GM21786 (cell line): Measurements from ENCODE around the gene ARHGAP35.
"Not testable (repeated sequence)": the region's sequence is repeated elsewhere in the genome, so short reads cannot be mapped to it uniquely, and the experiment has no call there.

Source experiments
- ATAC-seq: cut with Tn5 transposase; IDR thresholded peaks from one replicate; pipeline ENCODE4 v1.9.1; 2021; ENCODE audit not compliant: unreplicated experiment

The ARHGAP35 gene

DNA sequence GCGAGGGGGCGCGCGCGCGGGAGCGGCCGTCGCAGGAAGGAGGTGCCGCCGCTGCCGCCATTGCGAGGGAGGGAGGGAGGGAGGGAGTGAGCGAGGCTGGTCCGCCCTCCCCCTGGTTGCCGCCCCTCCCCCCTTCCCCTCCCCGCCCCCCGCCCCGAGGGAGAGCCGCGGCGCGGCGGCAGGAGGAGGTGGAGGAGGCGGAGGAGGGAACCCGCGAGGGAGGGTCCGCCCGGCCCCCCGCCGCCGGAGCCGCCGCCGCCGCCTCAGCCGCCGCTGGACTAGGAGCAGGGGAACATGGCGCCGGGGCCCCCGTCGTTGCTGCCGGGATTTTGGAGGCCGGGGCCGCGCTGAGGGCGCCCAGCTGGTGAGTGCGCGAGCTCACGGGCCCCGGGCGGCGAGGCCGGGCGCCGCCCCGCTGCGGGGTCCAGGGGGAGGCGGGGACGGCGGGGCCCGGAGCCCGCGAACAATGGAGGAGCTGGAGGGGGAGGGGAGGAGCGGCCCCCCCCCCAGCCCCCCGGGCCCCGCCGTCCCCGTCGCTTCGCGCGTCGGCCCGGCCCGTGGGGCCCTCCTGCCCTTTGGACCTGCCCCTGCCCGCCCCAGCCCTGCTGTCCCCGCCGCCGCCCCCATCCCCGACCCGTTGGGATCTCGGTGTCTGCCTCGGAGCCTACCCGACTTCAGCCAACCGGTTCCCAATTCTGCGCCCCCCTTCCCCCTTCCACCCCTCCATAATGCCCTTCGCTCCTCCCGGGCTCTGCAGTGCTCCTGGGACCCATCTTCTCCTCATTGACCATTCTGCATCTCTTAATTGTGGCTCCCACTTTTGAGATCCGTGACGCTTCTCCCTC, at the start of gene ARHGAP35:
TSS of gene ARHGAP35 (plus strand) at position 152 of the 845 bp plus-strand sequence. CDS start 57,679 bp downstream, outside the sequence.
- no peak for ATAC-seq

DNA sequence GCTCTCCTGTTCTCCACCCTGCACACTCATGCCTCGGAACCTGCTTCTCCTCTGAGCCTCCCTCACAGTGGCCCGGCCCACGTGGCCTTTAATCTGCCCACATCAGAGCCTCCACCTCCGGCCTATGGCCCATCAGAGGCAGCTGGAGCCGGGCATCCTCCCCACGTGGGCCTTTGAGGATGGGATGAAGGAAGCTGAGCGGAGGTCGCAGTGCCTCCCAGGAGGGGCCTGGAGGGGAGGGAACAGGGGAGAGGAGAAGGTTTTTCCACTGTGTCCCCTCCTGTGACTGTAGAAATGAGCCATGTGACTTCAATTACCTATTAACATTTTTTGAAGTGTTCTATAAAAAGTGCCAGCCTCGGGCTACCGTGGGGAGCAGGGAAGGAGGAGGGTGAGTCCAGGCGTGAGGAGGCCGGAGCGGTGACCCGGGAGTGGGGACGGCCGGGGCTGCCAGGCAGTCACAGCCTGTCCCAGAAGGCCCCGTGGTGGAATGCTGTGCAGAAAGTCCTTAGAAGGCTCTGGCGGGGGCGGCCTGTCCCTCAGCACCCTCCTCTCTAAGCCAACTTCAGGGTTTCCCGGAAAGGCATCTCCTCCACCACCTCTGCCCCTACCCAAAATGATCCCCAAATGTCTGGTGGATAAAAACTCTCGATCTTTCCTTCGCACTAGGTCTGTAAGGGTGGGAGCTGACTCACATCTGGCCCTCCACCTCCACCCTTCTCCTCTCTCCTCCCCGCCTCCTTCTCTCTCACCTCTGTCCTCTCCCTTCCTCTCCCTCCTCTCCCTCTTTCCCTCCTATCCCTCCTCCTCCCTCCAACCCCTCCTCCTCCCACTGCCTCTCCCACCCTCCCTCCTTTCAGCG, 47.6 kb upstream of the ARHGAP35 start:
- no peak for ATAC-seq

DNA sequence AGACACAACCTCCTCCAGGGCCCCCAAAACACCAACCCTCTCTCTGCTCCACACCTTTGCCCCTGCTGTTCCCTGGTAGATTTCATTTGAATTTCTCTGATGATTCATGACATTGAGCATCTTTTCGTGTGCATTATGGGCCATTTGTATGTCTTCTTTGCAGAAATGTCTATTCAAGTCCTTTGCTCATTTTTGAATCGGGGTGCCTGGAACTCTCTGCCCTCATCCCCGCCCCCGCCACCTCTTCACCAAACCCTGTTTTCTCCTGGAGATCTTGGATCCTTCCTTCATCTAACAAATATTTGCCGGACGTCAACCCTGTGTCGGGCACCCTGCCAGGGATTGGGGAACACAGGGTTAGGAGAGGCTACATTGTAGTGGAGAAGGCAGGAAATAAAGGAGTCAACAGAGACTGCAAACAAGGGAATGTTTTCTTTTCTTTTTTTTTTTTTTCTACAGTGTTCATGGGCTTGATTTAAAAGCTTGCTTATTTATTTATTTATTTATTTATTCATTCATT, 46.9 kb upstream of the ARHGAP35 start:
- no peak for ATAC-seq

DNA sequence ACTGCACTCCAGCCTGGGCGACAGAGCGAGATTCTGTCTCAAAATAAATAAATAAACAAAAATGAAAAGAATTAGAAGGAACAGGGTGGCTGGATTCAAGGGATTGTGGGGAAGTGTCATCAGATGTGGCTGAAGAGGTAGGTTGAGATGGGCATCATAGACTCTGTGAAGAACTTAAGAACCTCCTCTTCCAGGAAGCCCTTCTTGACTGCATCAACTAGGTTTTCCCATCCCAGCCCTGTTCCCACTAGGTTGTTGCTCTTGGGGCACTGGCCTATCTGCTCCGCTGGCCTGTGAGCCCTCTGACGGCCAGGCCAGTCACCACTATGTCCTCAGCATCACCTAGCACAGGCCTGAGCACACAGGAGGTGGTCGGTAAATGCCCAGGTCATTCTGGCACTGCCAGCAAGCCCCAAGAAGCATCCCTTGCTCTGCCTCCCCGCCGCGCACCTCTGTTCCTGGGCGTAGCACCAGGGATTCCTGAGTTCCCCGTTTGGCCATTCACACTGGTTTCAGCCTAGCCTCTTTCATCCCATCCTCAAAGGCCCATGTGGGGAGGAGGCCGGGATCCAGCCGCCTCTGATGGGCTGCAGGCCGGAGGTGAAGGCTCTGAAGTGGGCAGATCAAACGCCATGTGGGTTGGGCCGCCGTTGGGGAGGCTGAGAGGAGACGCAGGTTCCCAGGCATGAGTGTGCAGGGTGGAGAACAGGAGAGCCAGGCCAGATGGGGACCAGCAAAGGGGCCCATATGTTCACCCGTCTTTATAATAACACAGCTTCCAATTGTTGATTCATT, 44.8 kb upstream of the ARHGAP35 start:
- no peak for ATAC-seq

DNA sequence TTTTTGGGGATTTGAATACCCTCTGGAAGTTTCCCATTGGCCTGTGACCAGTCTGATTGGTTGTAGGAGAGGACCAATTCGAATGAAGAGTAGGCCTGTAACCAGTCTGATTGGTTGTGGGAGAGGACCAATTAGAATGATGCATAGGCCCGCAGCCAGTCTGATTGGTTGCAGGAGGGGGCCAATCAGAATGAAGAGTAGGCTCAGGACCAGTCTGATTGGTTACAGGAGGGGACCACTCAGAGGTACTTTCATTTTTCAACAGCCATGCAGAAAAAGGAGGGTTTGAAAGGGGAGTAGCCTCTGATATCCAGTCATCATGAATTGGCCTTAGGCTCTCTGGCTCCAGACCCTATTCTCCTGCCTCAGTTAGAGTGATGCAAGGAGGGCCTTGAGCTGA, 42.0 kb upstream of the ARHGAP35 start:
- no peak for ATAC-seq

DNA sequence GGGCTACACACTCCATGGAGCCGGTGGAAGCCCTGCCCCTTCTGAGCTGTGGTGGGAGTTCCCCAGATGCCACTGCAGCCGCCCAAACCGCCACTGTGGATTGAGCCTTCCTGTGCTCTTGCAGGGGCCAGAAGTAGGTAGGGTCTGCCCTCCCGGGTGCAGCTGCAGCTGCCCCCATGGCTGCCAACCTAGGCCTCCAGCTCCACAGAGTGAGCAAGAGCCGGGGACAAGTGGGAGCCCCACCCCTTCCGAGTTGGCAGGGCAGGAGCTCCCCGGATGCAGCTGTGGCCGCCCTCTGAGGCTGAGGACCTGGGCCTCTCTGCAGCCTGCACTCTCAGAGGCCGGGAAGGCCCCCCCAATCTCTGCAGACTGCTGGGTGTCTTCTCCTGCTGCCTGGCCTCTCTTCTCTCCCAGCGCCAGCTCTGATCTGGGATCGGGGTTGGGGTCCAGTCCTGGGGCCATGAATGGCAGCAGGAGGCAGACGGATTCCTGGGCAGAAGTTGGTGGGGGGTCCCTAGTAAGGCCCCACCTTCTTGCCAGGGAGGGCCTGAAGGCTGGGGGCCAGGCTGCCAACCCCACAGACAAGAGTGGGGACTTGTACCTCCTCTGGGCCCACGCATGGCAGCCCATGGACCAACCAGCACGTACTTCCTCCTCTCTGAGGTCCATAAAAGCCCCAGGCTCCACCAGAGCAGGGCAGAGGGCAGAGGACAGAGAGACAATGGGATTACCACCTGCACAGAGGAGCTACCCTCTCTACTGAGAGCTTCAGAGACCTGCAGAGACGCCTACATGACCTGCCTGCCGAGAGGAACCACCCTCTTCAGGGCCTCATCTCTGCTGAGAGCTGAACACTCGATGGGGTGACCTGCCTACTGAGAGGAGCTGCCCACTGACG, 39.0 kb upstream of the ARHGAP35 start:
- no peak for ATAC-seq

DNA sequence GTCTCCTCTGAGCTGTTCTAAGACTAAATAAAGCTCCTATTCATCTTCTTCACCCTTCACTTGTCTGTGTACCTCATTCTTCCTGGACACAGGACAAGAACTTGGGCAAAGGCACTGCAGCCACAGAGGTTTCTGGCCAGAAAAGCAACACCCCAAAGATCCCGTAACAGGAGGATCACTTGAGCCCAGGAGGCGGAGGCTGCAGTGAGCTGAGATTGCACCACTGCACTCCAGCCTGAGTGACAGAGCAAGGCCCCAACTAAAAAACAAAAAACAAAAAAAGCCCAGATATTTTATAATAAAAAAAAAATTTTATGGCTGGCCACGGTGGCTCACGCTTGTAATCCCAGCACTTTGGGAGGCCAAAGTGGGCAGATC, 38.4 kb upstream of the ARHGAP35 start:
- not testable (repeated sequence) for ATAC-seq

DNA sequence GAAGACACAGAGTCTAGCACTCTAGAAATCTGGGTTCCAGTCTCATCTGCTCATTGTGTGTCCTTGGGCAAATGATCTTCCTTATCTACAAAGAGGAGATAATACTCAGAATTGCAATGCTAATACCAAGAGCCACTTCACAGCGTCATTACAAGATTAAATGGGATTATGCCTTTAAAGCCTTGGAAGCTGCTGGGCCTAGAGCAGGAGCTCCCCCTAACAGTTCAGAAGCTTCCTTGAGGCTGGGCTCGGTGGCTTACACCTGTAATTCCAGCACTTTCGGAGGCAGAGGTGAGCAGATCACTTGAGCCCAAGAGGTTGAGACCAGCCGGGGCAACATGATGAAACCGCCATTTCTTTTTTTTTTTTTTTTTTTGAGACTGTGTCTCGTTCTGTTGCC, 37.7 kb upstream of the ARHGAP35 start:
- no peak for ATAC-seq

DNA sequence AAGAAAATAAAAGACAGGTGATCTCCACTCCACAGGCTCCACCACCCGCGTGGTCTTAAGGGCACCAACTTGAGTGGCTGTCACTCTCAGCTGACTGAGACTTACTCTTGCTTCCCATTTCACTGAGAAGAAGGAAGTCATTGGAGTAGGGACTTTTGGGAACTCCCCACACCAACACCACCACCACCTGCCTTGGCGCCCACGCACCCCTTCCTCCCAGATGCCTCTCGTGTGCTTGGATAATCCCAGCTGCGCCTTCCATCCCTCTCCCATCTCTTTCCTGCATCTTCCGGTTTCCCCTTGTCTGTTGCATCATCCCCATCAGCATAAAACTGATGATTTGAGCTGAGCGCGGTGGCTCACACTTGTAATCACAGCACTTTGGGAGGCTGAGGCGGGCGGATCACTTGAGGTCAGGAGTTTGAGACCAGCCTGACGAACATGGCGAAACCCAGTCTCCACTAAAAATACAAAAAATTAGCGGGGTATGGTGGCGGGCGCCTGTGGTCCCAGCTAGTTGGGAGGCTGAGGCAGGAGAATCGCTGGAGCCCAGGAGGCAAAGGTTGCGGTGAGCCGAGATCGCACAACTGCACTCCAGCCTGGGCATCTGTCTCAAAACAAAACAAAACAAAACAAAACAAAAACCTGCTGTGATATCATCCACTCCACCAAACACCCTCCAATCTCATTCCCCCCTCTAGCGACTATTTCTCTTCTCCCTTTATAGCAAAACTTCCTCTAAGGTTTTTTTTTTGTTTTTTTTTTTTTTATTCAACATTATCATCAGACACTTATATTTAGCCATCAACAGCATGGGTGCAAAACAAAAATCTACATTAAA, 35.7 kb upstream of the ARHGAP35 start:
- ATAC-seq: no peak

DNA sequence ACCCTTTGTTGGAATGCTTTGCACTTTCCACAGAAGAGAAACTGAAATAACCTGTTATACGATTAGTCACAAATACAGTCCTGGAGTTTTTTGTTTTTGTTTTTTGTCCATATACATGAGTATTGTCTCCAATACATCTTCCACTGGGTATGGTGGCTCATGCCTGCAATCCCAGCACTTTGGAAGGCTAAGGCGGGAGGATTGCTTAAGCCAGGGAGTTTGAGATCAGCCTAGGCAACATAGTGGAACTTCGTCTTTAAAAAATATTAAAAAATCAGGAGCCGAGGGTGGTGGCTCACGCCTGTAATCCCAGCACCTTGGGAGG, 35.1 kb upstream of the ARHGAP35 start:
- ATAC-seq: no peak

DNA sequence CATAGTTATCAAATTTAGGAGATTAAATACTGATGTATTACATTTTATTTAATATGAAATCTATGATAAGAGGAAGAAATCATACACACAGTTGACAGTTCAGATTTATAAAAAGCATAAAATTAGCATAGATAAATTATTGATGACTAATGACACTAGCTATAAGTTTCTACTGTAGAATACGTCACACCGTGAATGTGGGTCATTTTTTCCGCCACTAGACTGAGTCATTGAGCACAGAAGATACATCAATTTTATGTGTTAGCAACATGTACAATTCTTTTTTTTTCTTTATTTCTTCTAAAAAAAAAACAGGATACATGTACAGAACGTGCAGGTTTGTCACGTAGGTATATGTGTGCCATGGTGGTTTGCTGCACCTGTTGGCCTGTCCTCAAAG, 32.3 kb upstream of the ARHGAP35 start:
- no peak for ATAC-seq

DNA sequence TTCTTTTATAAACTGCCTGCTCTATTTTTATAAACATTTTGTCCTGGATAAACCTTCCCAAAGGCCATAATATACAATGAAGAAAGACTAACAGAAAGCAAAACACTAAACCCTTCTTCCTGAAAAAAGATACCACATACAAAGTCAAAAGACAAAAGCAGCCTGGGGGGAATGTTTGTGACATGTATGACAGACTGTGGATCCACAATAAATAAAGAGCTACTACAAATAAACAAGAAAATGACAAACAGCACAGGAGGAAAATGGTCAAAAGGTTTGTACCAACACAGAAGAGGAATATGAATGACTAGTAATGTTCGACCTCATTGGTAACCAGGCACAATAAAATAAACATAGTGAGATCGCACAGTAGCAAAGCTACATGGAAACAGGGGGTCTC, 29.9 kb upstream of the ARHGAP35 start:
- no peak for ATAC-seq

DNA sequence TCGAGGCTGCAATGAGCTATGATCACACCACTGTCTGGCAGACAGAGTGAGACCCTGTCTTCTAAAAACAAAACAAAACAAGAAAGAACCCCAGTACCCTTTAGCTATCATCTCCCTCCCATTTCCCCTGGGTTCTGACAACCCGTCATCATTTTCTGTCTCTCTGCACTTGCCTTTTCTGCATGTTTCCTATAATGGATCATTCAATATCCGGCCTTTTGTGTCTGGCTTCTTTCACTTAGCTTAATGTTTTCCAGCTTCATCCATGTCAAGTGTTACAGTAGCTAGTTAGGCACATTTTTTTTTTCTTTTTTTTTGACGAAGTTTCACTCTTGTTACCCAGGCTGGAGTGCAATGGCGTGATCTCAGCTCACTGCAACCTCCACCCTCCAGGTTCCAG, 26.7 kb upstream of the ARHGAP35 start:
- ATAC-seq: no peak

DNA sequence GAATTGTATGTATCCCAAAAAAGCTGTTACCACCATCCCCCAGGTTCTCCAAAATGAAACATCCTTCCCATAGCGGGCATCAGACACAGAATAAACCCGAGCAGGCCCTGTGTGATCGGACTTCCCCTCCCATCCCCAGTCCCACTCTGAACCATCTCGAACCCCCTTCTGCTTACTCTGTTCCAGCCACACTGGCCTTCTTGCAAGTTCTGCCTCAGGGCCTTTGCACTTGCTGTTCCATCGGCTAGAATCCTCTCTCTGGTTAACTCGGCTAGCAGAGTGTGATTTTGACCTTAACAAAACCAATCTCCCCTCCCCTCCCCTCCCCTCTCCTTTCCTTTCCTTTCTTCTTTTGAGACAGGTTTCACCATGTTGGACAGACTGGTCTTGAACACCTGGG, 25.8 kb upstream of the ARHGAP35 start:
- ATAC-seq: no peak

DNA sequence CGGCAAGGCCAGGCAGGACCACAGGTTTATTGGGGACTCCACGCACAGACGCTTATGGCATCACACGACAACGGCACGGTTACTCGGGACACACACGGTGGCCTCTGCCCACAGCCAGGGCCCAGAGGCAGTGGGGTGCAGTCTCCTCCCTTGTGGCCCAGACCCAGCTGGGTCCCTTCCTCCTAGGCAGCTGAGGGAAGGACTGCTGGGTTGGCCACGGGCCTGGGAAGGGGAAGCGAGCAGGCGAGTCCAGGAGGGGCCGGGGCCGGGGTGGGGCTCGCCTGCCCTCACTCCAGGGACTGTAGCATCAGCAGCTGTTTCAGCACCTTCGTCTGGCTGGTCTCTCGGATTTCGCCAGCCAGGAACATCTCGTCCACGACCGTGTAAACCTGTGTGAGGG, 22.6 kb upstream of the ARHGAP35 start:
- ATAC-seq: no peak

DNA sequence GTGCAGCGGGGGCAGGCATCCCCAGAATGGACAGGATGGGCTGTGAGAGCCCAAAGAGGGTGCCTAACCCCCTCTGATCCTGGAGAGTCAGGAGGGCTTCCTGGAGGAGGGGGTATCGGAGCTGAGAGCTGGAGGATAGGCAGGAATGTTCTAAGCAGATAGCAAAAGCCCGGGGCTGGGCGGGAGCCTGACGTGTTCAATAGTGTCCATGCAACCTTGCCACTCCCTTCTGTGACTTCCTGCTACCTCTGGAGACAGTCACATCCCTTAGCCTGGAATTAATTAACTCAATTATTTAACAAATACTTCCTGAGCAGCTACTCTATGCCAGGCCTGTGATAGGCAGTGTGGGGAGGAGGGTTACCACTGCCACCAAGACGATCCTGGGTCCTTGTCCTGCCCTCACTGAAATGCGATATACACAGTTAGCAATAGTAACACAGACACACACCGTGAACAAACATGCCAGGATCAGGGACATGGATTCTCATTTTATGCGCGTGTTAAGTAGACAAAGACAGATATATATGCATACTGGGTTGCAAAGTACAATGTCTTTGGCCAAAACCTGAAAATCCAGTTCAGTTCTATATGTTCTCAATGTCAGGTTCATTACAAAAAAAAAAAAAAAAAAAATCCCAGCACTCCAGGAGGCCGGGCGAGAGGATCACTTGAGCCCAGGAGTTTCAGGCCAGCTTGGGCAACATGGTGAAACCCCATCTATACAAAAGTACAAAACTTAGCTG, 20.9 kb upstream of the ARHGAP35 start:
- no peak for ATAC-seq

DNA sequence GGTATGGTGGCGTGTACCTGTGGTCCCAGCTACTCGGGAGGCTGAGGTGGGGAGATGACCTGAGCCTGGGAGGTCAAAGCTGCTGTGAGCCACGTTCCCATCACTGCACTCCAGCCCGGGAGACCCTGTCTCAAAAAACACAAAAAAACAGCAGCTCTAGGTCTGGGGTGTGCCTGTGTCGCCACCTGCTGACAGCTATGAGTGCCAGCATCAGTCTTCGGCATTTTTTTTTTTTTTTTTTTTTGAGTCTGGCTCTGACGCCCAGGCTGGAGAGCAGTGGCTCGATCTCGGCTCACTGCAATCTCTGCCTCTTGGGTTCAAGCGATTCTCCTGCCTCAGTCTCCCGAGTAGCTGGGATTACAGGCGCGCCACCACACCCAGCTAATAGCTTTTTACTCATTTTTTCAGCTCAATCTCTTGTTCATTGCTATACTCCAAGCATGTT, 20.3 kb upstream of the ARHGAP35 start:
- no peak for ATAC-seq

DNA sequence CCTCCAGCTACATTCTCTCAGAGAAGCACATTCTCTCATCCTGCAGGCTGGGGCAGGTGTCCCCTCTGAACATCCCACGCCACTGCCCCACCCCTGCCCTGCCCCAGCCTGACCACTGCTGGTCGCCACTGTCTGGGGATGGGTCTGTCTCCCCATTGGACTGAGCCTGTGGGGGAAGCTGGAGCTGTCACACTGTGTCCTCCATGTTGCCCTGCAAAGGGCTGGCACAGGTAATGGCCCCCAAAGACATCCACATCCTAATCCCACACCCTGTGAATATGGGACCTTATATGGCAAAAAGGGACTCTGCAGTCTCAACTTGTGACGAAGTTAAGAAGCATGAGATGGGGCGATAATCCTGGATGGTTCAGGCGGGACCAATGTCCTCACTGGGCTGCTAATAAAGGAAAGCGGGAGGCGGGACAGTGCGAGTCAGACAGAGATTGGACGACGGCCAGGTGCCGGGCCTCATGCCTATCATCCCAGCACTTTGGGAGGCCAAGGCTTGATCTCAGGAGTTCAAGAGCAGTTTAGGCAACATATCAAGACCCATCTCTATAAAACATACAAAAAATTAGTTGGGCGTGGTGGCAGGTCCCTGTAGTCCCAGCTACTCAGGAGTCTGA, 19.2 kb upstream of the ARHGAP35 start:
- no peak for ATAC-seq
